Astrocyte (in vitro differentiated cells and primary cell): ENCODE measurements around the gene CDH13.

Experiments
- EZH2 ChIP-seq: IDR thresholded peaks from 2 replicates; pipeline ENCODE4 v1.6.1; 2012; ENCODE audit warnings: mild to moderate bottlenecking, low read length, inconsistent platforms; ENCODE audit not compliant: insufficient read depth
- TF ChIP-seq, protein P1 (sequence below): IDR thresholded peaks from 2 replicates; pipeline ENCODE4 v1.5.1; 2011; ENCODE audit warnings: low read depth, mild to moderate bottlenecking, inconsistent platforms, low read length, moderate library complexity; ENCODE audit not compliant: insufficient read depth

DNA sequence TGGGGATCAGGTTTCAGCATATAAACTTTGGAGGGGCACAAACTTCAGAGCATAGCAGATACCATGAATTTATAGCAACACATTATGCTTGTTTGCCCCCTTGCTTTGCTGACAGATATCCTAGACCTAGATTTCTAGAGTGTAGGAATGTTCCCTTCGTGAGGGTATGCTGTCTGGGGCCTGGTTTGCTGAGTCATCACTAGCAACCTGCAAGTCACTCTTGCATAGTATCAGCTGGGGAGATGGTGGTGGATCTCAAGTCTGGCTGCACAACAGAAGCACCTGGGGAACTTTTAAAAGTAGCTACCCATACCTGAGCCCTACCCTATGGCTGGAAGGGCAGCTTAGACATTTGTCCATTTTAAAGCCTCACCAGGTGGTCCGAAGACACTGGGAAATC, 1158.7 kb downstream of the CDH13 start:
- TF ChIP-seq, protein P1, sequence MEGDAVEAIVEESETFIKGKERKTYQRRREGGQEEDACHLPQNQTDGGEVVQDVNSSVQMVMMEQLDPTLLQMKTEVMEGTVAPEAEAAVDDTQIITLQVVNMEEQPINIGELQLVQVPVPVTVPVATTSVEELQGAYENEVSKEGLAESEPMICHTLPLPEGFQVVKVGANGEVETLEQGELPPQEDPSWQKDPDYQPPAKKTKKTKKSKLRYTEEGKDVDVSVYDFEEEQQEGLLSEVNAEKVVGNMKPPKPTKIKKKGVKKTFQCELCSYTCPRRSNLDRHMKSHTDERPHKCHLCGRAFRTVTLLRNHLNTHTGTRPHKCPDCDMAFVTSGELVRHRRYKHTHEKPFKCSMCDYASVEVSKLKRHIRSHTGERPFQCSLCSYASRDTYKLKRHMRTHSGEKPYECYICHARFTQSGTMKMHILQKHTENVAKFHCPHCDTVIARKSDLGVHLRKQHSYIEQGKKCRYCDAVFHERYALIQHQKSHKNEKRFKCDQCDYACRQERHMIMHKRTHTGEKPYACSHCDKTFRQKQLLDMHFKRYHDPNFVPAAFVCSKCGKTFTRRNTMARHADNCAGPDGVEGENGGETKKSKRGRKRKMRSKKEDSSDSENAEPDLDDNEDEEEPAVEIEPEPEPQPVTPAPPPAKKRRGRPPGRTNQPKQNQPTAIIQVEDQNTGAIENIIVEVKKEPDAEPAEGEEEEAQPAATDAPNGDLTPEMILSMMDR, result no peak
- TF ChIP-seq EZH2, result no peak
